H9 (cell line): ENCODE data around the gene FGF6. TPM values are rescaled to one million over a fixed set of nuclear protein-coding genes. Genes with fewer than 3 reads are reported as not detected.

Source experiments
- DNase-seq: peaks from one replicate; pipeline ENCODE4 v3.0.0-alpha.2; 2017
- H2AFZ ChIP-seq: one replicate; pipeline ENCODE4 v1.6.1; 2013; ENCODE audit warnings: mild to moderate bottlenecking, low read length, control low read depth, moderate library complexity
- H2AK5ac ChIP-seq: 2 replicates; pipeline ENCODE4 v1.6.1; 2013; ENCODE audit warnings: low read length, control low read depth, mixed read lengths; ENCODE audit not compliant: insufficient read length
- H2BK120ac ChIP-seq: one replicate; pipeline ENCODE4 v1.6.1; 2013; ENCODE audit warnings: low read depth, mild to moderate bottlenecking, low read length, control low read depth, inconsistent platforms; ENCODE audit not compliant: poor library complexity, severe bottlenecking
- H2BK12ac ChIP-seq: 2 replicates; pipeline ENCODE4 v1.6.1; 2013; ENCODE audit warnings: low read length, control low read depth, mixed read lengths, low read depth; ENCODE audit not compliant: insufficient read length
- H2BK15ac ChIP-seq: 2 replicates; pipeline ENCODE4 v1.6.1; 2013; ENCODE audit warnings: low read depth, low read length, control low read depth
- H2BK20ac ChIP-seq: one replicate; pipeline ENCODE4 v1.6.1; 2013; ENCODE audit warnings: low read depth, mild to moderate bottlenecking, low read length, control low read depth, inconsistent platforms; ENCODE audit not compliant: poor library complexity, severe bottlenecking
- H2BK5ac ChIP-seq: 2 replicates; pipeline ENCODE4 v1.6.1; 2013; ENCODE audit warnings: low read length, control low read depth, mixed read lengths; ENCODE audit not compliant: insufficient read length
- H3K14ac ChIP-seq: 2 replicates; pipeline ENCODE4 v1.6.1; 2013; ENCODE audit warnings: low read length, control low read depth; ENCODE audit not compliant: insufficient read depth
- H3K18ac ChIP-seq: 2 replicates; pipeline ENCODE4 v1.6.1; 2013; ENCODE audit warnings: low read depth, mild to moderate bottlenecking, mixed read lengths, low read length, control low read depth; ENCODE audit not compliant: insufficient read length
- H3K23ac ChIP-seq: 2 replicates; pipeline ENCODE4 v1.6.1; 2013; ENCODE audit warnings: low read length, control low read depth, mixed read lengths, low read depth; ENCODE audit not compliant: insufficient read length
- H3K23me2 ChIP-seq: 2 replicates; pipeline ENCODE4 v1.6.1; 2013; ENCODE audit warnings: low read depth, mild to moderate bottlenecking, mixed read lengths, low read length, control low read depth; ENCODE audit not compliant: insufficient read length, poor library complexity, severe bottlenecking
- H3K27ac ChIP-seq: 2 replicates; pipeline ENCODE4 v1.5.1; 2013; ENCODE audit warnings: low read length, control low read depth, mixed read lengths, low read depth; ENCODE audit not compliant: insufficient read length
- H3K27me3 ChIP-seq: 2 replicates; pipeline ENCODE4 v1.6.1; 2013; ENCODE audit warnings: low read length, control low read depth, inconsistent platforms; ENCODE audit not compliant: insufficient read depth
- H3K4ac ChIP-seq: 2 replicates; pipeline ENCODE4 v1.6.1; 2013; ENCODE audit warnings: low read depth, mild to moderate bottlenecking, control low read depth, inconsistent platforms, low read length, moderate library complexity
- H3K4me1 ChIP-seq: 2 replicates; pipeline ENCODE4 v1.6.1; 2013; ENCODE audit warnings: low read length, control low read depth, inconsistent platforms; ENCODE audit not compliant: insufficient read depth
- H3K4me2 ChIP-seq: 2 replicates; pipeline ENCODE4 v1.6.1; 2013; ENCODE audit warnings: low read length, control low read depth, mixed read lengths; ENCODE audit not compliant: insufficient read length, insufficient read depth
- H3K56ac ChIP-seq: 2 replicates; pipeline ENCODE4 v1.6.1; 2013; ENCODE audit warnings: low read depth, mild to moderate bottlenecking, mixed read lengths, low read length, control low read depth; ENCODE audit not compliant: insufficient read length
- H3K79me1 ChIP-seq: 2 replicates; pipeline ENCODE4 v1.6.1; 2013; ENCODE audit warnings: low read depth, mild to moderate bottlenecking, moderate library complexity, low read length, control low read depth, inconsistent platforms; ENCODE audit not compliant: insufficient read depth, poor library complexity, severe bottlenecking
- H3K79me2 ChIP-seq: 2 replicates; pipeline ENCODE4 v1.6.1; 2013; ENCODE audit warnings: low read length, control low read depth, inconsistent platforms; ENCODE audit not compliant: insufficient read depth
- H3K9ac ChIP-seq: 2 replicates; pipeline ENCODE4 v1.6.1; 2013; ENCODE audit warnings: low read length, control low read depth, mixed read lengths; ENCODE audit not compliant: insufficient read length; ENCODE audit errors: extremely low read depth
- H3K9me3 ChIP-seq: one replicate; pipeline ENCODE4 v1.6.1; 2013; ENCODE audit warnings: low read depth, low read length, inconsistent platforms; ENCODE audit not compliant: control insufficient read depth
- H3T11ph ChIP-seq: one replicate; pipeline ENCODE4 v1.6.1; 2013; ENCODE audit warnings: mild to moderate bottlenecking, low read length, control low read depth, inconsistent platforms
- H4K20me1 ChIP-seq: one replicate; pipeline ENCODE4 v1.6.1; 2013; ENCODE audit not compliant: control insufficient read depth, insufficient read length, insufficient read depth
- H4K5ac ChIP-seq: 2 replicates; pipeline ENCODE4 v1.6.1; 2013; ENCODE audit warnings: low read depth, mild to moderate bottlenecking, mixed read lengths, low read length, control low read depth; ENCODE audit not compliant: insufficient read length
- H4K8ac ChIP-seq: replicated peaks from 2 replicates; pipeline ENCODE4 v1.6.1; 2013; ENCODE audit warnings: low read length, control low read depth, mixed read lengths, low read depth; ENCODE audit not compliant: insufficient read length
- H4K91ac ChIP-seq: 2 replicates; pipeline ENCODE4 v1.6.1; 2013; ENCODE audit warnings: low read depth, mild to moderate bottlenecking, moderate library complexity, mixed read lengths, low read length, control low read depth; ENCODE audit not compliant: insufficient read length
- H3K27ac Mint-ChIP-seq, 3 experiments: 2 replicates in 2 of 3; 3 replicates in 1 of 3; pipeline ENCODE4 v1.8.0; 2020 to 2021; ENCODE audit warnings: mixed read lengths in 3 of 3, mild to moderate bottlenecking in 1 of 3, moderate library complexity in 1 of 3
- H3K27me3 Mint-ChIP-seq: 2 replicates; pipeline ENCODE4 v1.8.0; 2021; ENCODE audit warnings: low read depth, mild to moderate bottlenecking, moderate library complexity, mixed read lengths
- H3K36me3 Mint-ChIP-seq, 3 experiments: 2 replicates in 2 of 3; 3 replicates in 1 of 3; pipeline ENCODE4 v1.8.0; 2020 to 2021; ENCODE audit warnings: low read depth in 3 of 3, mixed read lengths in 3 of 3; ENCODE audit not compliant: insufficient read depth in 1 of 3
- H3K4me1 Mint-ChIP-seq, 2 experiments: 2 replicates each; pipeline ENCODE4 v1.8.0; 2020; ENCODE audit warnings: mixed read lengths in 2 of 2
- H3K4me3 Mint-ChIP-seq, 2 experiments: 2 replicates in 1 of 2; 3 replicates in 1 of 2; pipeline ENCODE4 v1.8.0; 2020 to 2021; ENCODE audit warnings: mild to moderate bottlenecking in 2 of 2, mixed read lengths in 2 of 2, moderate library complexity in 1 of 2
- H3K9me3 Mint-ChIP-seq, 2 experiments: 2 replicates in 1 of 2; 3 replicates in 1 of 2; pipeline ENCODE4 v1.8.0; 2020; ENCODE audit warnings: mild to moderate bottlenecking in 2 of 2, mixed read lengths in 2 of 2, moderate library complexity in 1 of 2
- WGBS: extraction: QIAGEN DNeasy Blood & Tissue Kit; methylation state at CpG from one replicate; pipeline ENCODE4 v1.1.7; 2013; ENCODE audit warnings: missing lambda C conversion rate, low lambda C conversion rate, mixed read lengths; ENCODE audit not compliant: insufficient read length; ENCODE audit errors: extremely low coverage; 5-methylcytosine and 5-hydroxymethylcytosine counted together
- total RNA-seq: library from RNA; stranded (reverse); gene quantifications from 2 replicates; pipeline ENCODE4 v1.2.1, GENCODE V29; 2021
- TF ChIP-seq, protein P1 (sequence below): fragments of 200-600 bp; sonication (generic); conservative IDR thresholded peaks from 3 replicates; pipeline ENCODE4 v1.8.0; 2021; ENCODE audit warnings: antibody characterized with exemption, mild to moderate bottlenecking

The FGF6 gene
- total RNA-seq, 1 experiment from 2014 or later: not detected

DNA sequence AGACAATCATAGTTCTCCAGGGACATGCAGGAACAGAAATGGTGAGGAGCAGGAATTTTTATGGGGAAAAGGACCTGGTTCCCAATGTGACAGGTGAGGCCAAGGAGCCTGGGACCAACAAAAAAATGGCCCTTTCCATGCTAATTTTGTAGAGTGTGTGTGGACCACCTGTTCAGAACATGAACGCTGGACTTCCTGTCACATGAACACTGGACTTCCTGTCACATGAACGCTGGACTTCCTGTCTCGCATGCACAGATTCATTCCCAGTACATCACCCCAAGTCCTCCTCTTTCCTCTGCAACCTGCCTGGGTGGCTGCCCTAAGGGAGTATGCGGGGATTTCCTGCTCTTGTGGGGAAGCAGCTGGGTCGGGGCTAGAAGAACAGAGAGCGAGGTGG is 10.1 kb downstream of the FGF6 start:
- TF ChIP-seq, protein P1, sequence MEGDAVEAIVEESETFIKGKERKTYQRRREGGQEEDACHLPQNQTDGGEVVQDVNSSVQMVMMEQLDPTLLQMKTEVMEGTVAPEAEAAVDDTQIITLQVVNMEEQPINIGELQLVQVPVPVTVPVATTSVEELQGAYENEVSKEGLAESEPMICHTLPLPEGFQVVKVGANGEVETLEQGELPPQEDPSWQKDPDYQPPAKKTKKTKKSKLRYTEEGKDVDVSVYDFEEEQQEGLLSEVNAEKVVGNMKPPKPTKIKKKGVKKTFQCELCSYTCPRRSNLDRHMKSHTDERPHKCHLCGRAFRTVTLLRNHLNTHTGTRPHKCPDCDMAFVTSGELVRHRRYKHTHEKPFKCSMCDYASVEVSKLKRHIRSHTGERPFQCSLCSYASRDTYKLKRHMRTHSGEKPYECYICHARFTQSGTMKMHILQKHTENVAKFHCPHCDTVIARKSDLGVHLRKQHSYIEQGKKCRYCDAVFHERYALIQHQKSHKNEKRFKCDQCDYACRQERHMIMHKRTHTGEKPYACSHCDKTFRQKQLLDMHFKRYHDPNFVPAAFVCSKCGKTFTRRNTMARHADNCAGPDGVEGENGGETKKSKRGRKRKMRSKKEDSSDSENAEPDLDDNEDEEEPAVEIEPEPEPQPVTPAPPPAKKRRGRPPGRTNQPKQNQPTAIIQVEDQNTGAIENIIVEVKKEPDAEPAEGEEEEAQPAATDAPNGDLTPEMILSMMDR: no peak
- H3K18ac ChIP-seq: no peak overlapping the region
- H3K56ac ChIP-seq: no peak overlapping the region
- no peaks in the 10 kb centered on the region for H3K9me3 ChIP-seq
- H2BK120ac ChIP-seq: no peak overlapping the region
- H4K91ac ChIP-seq: no peak overlapping the region
- no peaks in the 10 kb centered on the region; a peak in 1 of 7 replicates for H3K36me3 Mint-ChIP-seq
- H3K4me1 ChIP-seq: peaks cover 13% of the 10 kb centered on the region; the same call in 1 of the 2 replicates
- no peaks in the 10 kb centered on the region for H3K27me3 ChIP-seq
- DNase-seq: peak; percentile 24
- H3K9me3 Mint-ChIP-seq: no peaks in the 10 kb centered on the region
- H3K27ac Mint-ChIP-seq: no peak overlapping the region
- H3T11ph ChIP-seq: no peak overlapping the region
- no CpG with 5 or more reads among the region's 6 CpGs for WGBS
- H3K27me3 Mint-ChIP-seq: peaks cover 13% of the 10 kb centered on the region
- H3K9ac ChIP-seq: no peak overlapping the region
- H3K27ac ChIP-seq: no peak overlapping the region
- H3K14ac ChIP-seq: no peak overlapping the region
- no peaks in the 10 kb centered on the region for H3K79me2 ChIP-seq
- H4K5ac ChIP-seq: no peak overlapping the region
- no peak overlapping the region for H2BK12ac ChIP-seq
- no peak overlapping the region for H2BK20ac ChIP-seq
- H3K23me2 ChIP-seq: no peaks in the 10 kb centered on the region
- H3K4ac ChIP-seq: no peak overlapping the region
- no peak overlapping the region for H2AK5ac ChIP-seq
- peaks cover 27 to 43% of the 10 kb centered on the region in 2 experiments for H3K4me1 Mint-ChIP-seq
- no peaks in the 10 kb centered on the region for H4K20me1 ChIP-seq
- no peak overlapping the region for H2AFZ ChIP-seq
- no peak overlapping the region for H2BK15ac ChIP-seq
- H3K79me1 ChIP-seq: no peaks in the 10 kb centered on the region
- H3K4me3 Mint-ChIP-seq: no peak overlapping the region
- no peak overlapping the region for H3K23ac ChIP-seq
- H3K4me2 ChIP-seq: no peak overlapping the region
- no peak overlapping the region for H2BK5ac ChIP-seq
- H4K8ac ChIP-seq: no peak overlapping the region
